HG03442 (cell line): Measurements from ENCODE around the gene DBP.

ENCODE experiments used
- ATAC-seq: cut with Tn5 transposase; IDR thresholded peaks from one replicate; pipeline ENCODE4 v1.9.1; 2021; ENCODE audit warnings: mild to moderate bottlenecking, moderate library complexity; ENCODE audit not compliant: unreplicated experiment

DBP gene

DNA sequence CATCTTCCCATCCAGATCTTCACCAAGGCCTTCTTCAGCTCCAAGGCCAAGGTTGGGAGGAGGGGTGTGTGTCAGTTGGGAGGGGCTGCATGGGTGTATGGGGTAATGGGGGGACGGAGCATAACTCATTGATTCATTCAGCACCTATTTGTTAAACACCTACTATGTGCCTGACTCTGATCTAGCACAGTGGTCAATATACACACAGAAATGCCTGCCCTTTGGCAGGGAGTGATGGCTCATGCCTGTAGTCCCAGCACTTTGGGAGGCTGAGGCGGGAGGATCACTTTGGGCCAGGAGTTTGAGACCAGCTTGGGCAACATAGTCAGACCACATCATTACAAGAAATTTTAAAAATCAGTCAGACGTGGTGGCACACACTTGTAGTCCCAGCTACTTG, 49.8 kb downstream of the DBP start:
- ATAC-seq = no peak

DNA sequence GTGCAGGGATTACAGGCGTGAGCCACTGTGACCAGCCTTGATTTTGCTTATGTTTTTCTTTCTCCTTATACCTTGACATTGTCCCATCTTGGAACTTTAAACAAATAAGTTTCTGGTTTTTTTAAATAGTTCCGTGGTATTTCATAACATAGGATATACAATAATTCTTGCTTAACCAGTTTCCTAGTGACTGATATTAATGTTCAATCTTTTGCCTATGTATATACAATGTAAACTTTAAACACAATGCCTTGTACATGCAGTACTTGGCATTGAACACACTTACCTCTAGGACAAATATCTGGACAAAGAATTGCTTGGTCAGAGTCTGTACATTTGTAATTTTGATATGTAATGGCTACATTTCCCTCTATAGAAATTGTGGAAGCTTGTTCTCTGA, 55.0 kb downstream of the DBP start:
- ATAC-seq = no peak
